ENCODE results near the gene SEMA5B.

SEMA5B gene

DNA sequence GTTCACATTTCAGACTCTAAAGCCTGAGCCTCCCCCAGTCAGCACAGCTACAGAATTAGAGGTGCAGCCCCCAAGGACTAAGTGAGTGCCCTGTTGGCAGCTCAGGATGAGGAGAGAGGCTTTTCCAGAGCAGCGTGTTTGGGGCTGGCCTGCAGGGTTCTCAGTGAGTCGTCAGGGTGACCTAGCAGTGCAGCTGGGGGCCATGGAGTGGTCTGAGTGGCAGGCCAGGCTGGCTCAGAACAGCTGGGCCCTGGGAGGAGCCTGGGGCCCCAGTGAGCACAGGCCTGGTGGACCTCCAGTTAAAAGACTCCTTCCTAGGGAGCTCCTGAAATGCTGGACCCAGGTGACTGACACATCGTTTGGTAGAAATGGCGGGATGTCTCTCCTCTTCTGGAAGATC lies 124.4 kb downstream of the SEMA5B start:
- no peaks in the 10 kb centered on the region for H3K79me2 ChIP-seq (ENCODE audit: control insufficient read depth, insufficient read depth, low read length, poor library complexity)
- H3K18ac ChIP-seq (ENCODE audit: low read length) = no peak overlapping the region
- H2AK5ac ChIP-seq (ENCODE audit: low read length) = peak overlapping the region; percentile 40
- no peak overlapping the region for H4K12ac ChIP-seq (ENCODE audit: low read depth, low read length)
- H3K9ac ChIP-seq (ENCODE audit: low read length) = no peak overlapping the region
- WGBS (ENCODE audit: extremely low coverage, insufficient coverage, insufficient read length) = no CpG with 5 or more reads among the region's 4 CpGs
- no peak overlapping the region for H2BK5ac ChIP-seq (ENCODE audit: low read depth, low read length, poor library complexity)
- H2BK12ac ChIP-seq (ENCODE audit: low read length) = no peak overlapping the region
- DNase-seq = no peak
- no peaks in the 10 kb centered on the region for H3K9me3 ChIP-seq (ENCODE audit: insufficient read depth, low read depth, low read length)
- no peak overlapping the region for H4K8ac ChIP-seq (ENCODE audit: low read depth, low read length)
- H3K4me2 ChIP-seq (ENCODE audit: low read length) = no peak overlapping the region
- no peaks in the 10 kb centered on the region for H3K27me3 ChIP-seq (ENCODE audit: insufficient read depth, low read length)
- H3K23ac ChIP-seq (ENCODE audit: low read length) = no peak overlapping the region
- no peak overlapping the region for H2AFZ ChIP-seq (ENCODE audit: insufficient read depth, low read length, poor library complexity)
- no peaks in the 10 kb centered on the region for H3K36me3 ChIP-seq (ENCODE audit: control insufficient read depth in 1 of 2, insufficient read depth in 2 of 2, low read length in 2 of 2)
- H3K4me1 ChIP-seq (ENCODE audit: control insufficient read depth in 1 of 2, insufficient read depth in 2 of 2, low read length in 2 of 2) = no peaks in the 10 kb centered on the region
- peak overlapping the region; percentile 17 for H2BK120ac ChIP-seq (ENCODE audit: insufficient read depth, low read length, poor library complexity)
- no peaks in the 10 kb centered on the region for H3K79me1 ChIP-seq (ENCODE audit: low read length)
- no peak overlapping the region for H3K27ac ChIP-seq (ENCODE audit: low read depth, low read length)
- H3K4me3 ChIP-seq (ENCODE audit: low read depth, low read length) = no peak overlapping the region
- H3K4ac ChIP-seq (ENCODE audit: low read depth, low read length) = no peak overlapping the region
- peak overlapping the region; percentile 10 for H3K14ac ChIP-seq (ENCODE audit: low read length)
- peak overlapping the region; percentile 2 for H4K91ac ChIP-seq (ENCODE audit: low read depth, low read length)

DNA sequence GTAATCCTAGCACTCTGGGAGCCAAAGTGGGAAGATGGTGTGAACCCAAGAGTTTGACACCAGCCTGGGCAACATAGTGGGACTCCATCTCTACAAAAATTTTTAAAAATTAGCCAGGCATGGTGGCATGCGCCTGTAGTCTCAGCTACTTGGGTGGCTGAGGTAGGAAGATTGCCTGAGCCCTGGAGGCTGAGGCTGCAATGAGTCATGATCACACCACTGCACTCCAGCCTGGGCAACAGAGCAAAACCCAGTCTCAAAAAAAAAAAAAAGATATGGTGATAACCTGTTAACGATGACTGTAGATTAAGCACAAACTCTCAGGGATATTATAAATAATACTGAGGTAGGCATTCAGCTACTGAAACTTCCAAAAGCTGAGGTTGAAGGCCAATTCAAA lies 125.2 kb downstream of the SEMA5B start:
- H2BK120ac ChIP-seq (ENCODE audit: insufficient read depth, low read length, poor library complexity) = no peak overlapping the region
- H4K91ac ChIP-seq (ENCODE audit: low read depth, low read length) = no peak overlapping the region
- DNase-seq = peak; percentile 47 to 60
- H3K14ac ChIP-seq (ENCODE audit: low read length) = no peak overlapping the region
- H2BK12ac ChIP-seq (ENCODE audit: low read length) = no peak overlapping the region
- H3K27me3 ChIP-seq (ENCODE audit: insufficient read depth, low read length) = no peaks in the 10 kb centered on the region
- H3K4ac ChIP-seq (ENCODE audit: low read depth, low read length) = no peak overlapping the region
- H3K27ac ChIP-seq (ENCODE audit: low read depth, low read length) = no peak overlapping the region
- WGBS (ENCODE audit: extremely low coverage, insufficient coverage, insufficient read length) = no CpG with 5 or more reads among the region's 2 CpGs
- no peaks in the 10 kb centered on the region for H3K9me3 ChIP-seq (ENCODE audit: insufficient read depth, low read depth, low read length)
- H3K4me1 ChIP-seq (ENCODE audit: control insufficient read depth in 1 of 2, insufficient read depth in 2 of 2, low read length in 2 of 2) = no peaks in the 10 kb centered on the region
- H4K8ac ChIP-seq (ENCODE audit: low read depth, low read length) = no peak overlapping the region
- no peaks in the 10 kb centered on the region for H3K79me1 ChIP-seq (ENCODE audit: low read length)
- H3K79me2 ChIP-seq (ENCODE audit: control insufficient read depth, insufficient read depth, low read length, poor library complexity) = no peaks in the 10 kb centered on the region
- H3K36me3 ChIP-seq (ENCODE audit: control insufficient read depth in 1 of 2, insufficient read depth in 2 of 2, low read length in 2 of 2) = no peaks in the 10 kb centered on the region
- H3K18ac ChIP-seq (ENCODE audit: low read length) = no peak overlapping the region
- H2BK5ac ChIP-seq (ENCODE audit: low read depth, low read length, poor library complexity) = no peak overlapping the region
- no peak overlapping the region for H4K12ac ChIP-seq (ENCODE audit: low read depth, low read length)
- H3K9ac ChIP-seq (ENCODE audit: low read length) = no peak overlapping the region
- H3K4me3 ChIP-seq (ENCODE audit: low read depth, low read length) = no peak overlapping the region
- no peak overlapping the region for H2AFZ ChIP-seq (ENCODE audit: insufficient read depth, low read length, poor library complexity)
- H3K23ac ChIP-seq (ENCODE audit: low read length) = no peak overlapping the region
- H3K4me2 ChIP-seq (ENCODE audit: low read length) = no peak overlapping the region
- no peak overlapping the region for H2AK5ac ChIP-seq (ENCODE audit: low read length)

DNA sequence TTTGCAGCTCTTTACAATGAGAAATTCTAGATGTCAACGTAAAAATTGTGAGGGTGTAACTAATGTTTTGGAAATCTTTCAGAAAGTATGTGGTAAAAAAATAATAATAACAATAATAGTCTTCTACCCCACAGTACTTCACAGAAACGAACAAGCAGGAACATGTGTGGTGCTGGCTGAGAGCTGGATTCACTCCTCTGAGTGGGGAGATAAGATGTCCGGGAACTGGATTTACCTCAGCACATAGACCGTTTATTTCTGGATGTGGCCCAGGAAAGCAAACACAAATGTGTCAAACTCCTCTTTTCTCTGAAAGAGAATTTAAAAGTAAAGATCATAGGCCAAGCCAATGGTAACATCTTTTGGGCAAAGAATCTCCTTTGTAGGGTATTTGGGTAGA lies 129.3 kb downstream of the SEMA5B start:
- no peak overlapping the region for H3K14ac ChIP-seq (ENCODE audit: low read length)
- H3K23ac ChIP-seq (ENCODE audit: low read length) = no peak overlapping the region
- peaks cover 3% of the 10 kb centered on the region for H3K79me1 ChIP-seq (ENCODE audit: low read length)
- H3K18ac ChIP-seq (ENCODE audit: low read length) = no peak overlapping the region
- no peak overlapping the region for H2BK5ac ChIP-seq (ENCODE audit: low read depth, low read length, poor library complexity)
- H4K12ac ChIP-seq (ENCODE audit: low read depth, low read length) = no peak overlapping the region
- no peak overlapping the region for H3K4me3 ChIP-seq (ENCODE audit: low read depth, low read length)
- no peak overlapping the region for H2AFZ ChIP-seq (ENCODE audit: insufficient read depth, low read length, poor library complexity)
- H3K27ac ChIP-seq (ENCODE audit: low read depth, low read length) = no peak overlapping the region
- H3K27me3 ChIP-seq (ENCODE audit: insufficient read depth, low read length) = no peaks in the 10 kb centered on the region
- no CpG with 5 or more reads among the region's 4 CpGs for WGBS (ENCODE audit: extremely low coverage, insufficient coverage, insufficient read length)
- no peaks in the 10 kb centered on the region for H3K36me3 ChIP-seq (ENCODE audit: control insufficient read depth in 1 of 2, insufficient read depth in 2 of 2, low read length in 2 of 2)
- no peak overlapping the region for H2BK120ac ChIP-seq (ENCODE audit: insufficient read depth, low read length, poor library complexity)
- H4K8ac ChIP-seq (ENCODE audit: low read depth, low read length) = no peak overlapping the region
- H4K91ac ChIP-seq (ENCODE audit: low read depth, low read length) = no peak overlapping the region
- no peak overlapping the region for H2AK5ac ChIP-seq (ENCODE audit: low read length)
- H2BK12ac ChIP-seq (ENCODE audit: low read length) = no peak overlapping the region
- no peak for DNase-seq
- no peak overlapping the region for H3K9ac ChIP-seq (ENCODE audit: low read length)
- H3K4me1 ChIP-seq (ENCODE audit: control insufficient read depth in 1 of 2, insufficient read depth in 2 of 2, low read length in 2 of 2) = peaks cover 6 to 10% of the 10 kb centered on the region in 2 experiments
- H3K79me2 ChIP-seq (ENCODE audit: control insufficient read depth, insufficient read depth, low read length, poor library complexity) = no peaks in the 10 kb centered on the region
- H3K4ac ChIP-seq (ENCODE audit: low read depth, low read length) = no peak overlapping the region
- no peak overlapping the region for H3K4me2 ChIP-seq (ENCODE audit: low read length)
- H3K9me3 ChIP-seq (ENCODE audit: insufficient read depth, low read depth, low read length) = no peaks in the 10 kb centered on the region

DNA sequence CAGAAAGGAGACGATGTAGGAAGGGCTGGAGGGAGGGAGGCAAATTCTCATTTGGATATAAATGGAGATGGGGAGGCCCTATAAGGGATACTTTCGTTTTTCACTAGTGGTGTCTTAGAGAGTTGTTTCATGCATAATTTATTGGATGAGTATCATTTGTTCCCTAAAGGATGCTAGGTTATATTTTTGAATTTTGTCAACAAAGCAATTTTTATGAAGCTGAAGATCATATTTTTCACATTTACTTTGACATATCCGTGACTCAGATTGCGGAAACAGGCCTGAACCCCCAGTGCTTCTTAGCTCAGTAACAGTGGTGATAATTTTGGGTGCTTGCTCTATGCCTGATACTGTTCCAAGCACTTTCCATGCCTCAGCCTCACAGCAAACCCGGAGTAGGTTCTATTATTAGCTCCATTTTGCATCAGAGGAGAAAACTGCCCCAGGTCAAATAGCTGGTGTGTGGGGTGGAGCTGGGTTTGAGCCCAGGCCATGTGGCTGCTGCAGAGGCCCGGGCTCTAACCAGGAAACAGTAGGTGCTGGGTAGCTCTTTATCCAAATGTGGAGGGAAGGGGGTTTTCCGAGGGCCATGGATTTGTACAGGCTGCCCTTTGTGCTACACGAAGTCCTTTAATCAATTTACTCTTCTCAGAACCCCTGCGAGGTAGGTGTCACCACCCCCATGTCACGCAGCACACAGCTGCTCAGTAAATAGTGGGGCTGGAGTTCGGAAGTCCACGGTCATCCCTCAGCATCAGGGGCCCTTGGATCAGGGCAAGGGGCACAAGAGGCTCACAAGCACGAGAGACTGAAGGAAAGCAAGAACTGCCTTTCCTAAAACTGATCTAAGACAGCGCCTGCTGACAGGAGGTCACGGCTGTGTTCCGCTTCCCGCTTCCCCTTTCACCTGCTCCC lies 133.6 kb downstream of the SEMA5B start:
- Histone ChIP-seq H2BK5ac (ENCODE audit: low read depth, low read length, poor library complexity) (no peak overlapping the region), H3K27me3 (ENCODE audit: insufficient read depth, low read length) (no peaks in the 10 kb centered on the region), H2AK5ac (ENCODE audit: low read length) (peak overlapping the region; percentile 27), H3K9me3 (ENCODE audit: insufficient read depth, low read depth, low read length) (no peaks in the 10 kb centered on the region), H3K4me1 (ENCODE audit: control insufficient read depth in 1 of 2, insufficient read depth in 2 of 2, low read length in 2 of 2) (peaks cover 14 to 22% of the 10 kb centered on the region in 2 experiments), H3K4me3 (ENCODE audit: low read depth, low read length) (no peak overlapping the region), H3K79me1 (ENCODE audit: low read length) (peaks cover 10% of the 10 kb centered on the region), H3K4ac (ENCODE audit: low read depth, low read length) (no peak overlapping the region), H3K4me2 (ENCODE audit: low read length) (peak overlapping the region; percentile 26), H3K14ac (ENCODE audit: low read length) (no peak overlapping the region), H3K36me3 (ENCODE audit: control insufficient read depth in 1 of 2, insufficient read depth in 2 of 2, low read length in 2 of 2) (no peaks in the 10 kb centered on the region), H4K91ac (ENCODE audit: low read depth, low read length) (peak overlapping the region; percentile 20), H3K79me2 (ENCODE audit: control insufficient read depth, insufficient read depth, low read length, poor library complexity) (no peaks in the 10 kb centered on the region), H2AFZ (ENCODE audit: insufficient read depth, low read length, poor library complexity) (peak overlapping the region; percentile 11), H4K8ac (ENCODE audit: low read depth, low read length) (peak overlapping the region; percentile 46), H3K27ac (ENCODE audit: low read depth, low read length) (peak overlapping the region; percentile 39), H3K18ac (ENCODE audit: low read length) (no peak overlapping the region), H2BK120ac (ENCODE audit: insufficient read depth, low read length, poor library complexity) (no peak overlapping the region), H3K23ac (ENCODE audit: low read length) (no peak overlapping the region), H2BK12ac (ENCODE audit: low read length) (peak overlapping the region; percentile 29), H4K12ac (ENCODE audit: low read depth, low read length) (no peak overlapping the region), H3K9ac (ENCODE audit: low read length) (no peak overlapping the region)
- no CpG with 5 or more reads among the region's 17 CpGs for WGBS (ENCODE audit: extremely low coverage, insufficient coverage, insufficient read length)
- peak; percentile 58 to 86 for DNase-seq
